GM20000 (cell line): ENCODE results near the gene NINJ2.

Source experiments
- DNase-seq: peaks from one replicate; pipeline ENCODE4 v3.0.0; 2012; ENCODE audit warnings: low spot score
- TF ChIP-seq, protein P1 (sequence below): IDR thresholded peaks from 2 replicates; pipeline ENCODE4 v1.5.1; 2012; ENCODE audit warnings: mild to moderate bottlenecking, control low read depth; ENCODE audit errors: extremely low read depth, missing control alignments

NINJ2 gene

DNA sequence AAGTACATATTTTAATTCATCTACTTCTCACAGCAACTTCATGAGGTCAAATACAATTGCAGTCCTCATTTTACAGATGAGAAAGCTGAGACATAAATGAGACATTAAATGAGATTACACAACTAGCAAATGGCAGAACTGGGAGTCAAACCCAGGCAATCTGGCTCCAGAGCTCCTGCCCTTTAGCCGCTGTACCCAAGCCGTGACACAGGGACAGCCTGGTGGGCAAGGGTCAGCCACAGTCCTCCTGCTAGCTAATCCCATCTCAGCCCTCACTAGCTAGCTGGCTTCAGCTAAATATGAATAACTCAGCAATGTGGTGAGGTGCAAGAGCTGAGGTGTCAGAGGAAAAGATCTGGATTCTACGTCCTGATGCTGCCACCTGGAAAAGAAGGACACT is 54.8 kb downstream of the NINJ2 start:
- DNase-seq = no peak
- TF ChIP-seq, protein P1, sequence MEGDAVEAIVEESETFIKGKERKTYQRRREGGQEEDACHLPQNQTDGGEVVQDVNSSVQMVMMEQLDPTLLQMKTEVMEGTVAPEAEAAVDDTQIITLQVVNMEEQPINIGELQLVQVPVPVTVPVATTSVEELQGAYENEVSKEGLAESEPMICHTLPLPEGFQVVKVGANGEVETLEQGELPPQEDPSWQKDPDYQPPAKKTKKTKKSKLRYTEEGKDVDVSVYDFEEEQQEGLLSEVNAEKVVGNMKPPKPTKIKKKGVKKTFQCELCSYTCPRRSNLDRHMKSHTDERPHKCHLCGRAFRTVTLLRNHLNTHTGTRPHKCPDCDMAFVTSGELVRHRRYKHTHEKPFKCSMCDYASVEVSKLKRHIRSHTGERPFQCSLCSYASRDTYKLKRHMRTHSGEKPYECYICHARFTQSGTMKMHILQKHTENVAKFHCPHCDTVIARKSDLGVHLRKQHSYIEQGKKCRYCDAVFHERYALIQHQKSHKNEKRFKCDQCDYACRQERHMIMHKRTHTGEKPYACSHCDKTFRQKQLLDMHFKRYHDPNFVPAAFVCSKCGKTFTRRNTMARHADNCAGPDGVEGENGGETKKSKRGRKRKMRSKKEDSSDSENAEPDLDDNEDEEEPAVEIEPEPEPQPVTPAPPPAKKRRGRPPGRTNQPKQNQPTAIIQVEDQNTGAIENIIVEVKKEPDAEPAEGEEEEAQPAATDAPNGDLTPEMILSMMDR = no peak

DNA sequence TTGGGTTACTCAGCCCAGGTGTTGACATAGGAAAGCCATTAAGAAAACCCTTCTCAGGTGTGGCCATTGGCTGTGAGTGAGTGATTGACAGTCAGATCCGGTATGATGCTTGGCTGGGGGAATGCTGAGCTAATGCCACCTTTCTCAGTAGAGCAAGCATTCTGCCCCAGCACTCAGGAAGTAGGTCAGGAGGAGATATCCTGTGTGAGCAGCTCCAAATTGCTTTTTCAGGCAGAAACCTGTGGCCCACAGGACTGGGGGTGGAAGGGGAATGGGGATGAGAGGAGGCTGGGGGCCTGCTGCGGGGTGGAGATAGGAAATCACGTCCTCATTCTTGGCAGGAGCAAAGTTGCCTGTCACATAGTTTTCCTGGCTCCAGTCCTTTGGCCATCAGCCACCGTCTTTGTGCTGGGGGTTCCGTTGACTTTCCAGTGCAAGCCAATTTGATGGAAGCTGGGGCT is 55.7 kb downstream of the NINJ2 start:
- DNase-seq = no peak
- TF ChIP-seq, protein P1 = no peak

DNA sequence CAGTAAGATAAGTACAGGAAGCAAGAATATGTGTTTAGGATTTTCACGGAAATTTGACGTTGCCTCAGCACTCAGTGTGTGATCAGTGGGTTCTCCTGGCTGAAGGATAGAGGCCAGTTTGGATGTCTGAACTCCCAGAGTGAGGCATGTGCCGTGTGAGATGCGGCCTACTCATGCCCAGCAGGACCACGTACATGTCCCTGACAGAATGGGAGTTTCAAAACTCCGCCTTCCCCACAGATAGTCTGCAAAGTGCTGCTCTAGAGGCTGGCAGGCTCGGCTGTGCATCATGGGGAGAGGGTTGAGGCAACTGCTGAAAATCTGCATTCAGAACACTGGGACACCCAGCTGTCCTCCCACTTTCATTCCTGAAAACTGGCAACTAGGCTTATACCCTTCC is 58.3 kb downstream of the NINJ2 start:
- DNase-seq = no peak
- TF ChIP-seq, protein P1 = no peak

DNA sequence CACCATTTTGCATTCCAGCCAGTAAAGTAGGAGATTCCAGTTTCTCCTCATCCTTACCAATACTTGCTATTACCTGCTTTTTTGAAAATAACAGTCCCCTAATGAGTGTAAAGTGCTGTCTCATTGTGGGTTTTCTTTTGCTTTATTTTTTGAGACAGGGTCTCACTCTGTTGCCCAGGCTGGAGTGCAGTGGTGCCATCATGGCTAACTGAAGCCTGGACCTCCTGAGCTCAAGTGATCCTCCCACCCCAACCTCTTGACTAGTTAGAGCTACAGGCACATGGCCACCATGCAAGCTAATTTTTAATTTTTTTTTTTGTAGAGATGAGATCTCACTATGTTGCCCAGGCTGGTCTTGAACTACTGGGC is 60.6 kb downstream of the NINJ2 start:
- TF ChIP-seq, protein P1 = no peak
- DNase-seq = no peak

DNA sequence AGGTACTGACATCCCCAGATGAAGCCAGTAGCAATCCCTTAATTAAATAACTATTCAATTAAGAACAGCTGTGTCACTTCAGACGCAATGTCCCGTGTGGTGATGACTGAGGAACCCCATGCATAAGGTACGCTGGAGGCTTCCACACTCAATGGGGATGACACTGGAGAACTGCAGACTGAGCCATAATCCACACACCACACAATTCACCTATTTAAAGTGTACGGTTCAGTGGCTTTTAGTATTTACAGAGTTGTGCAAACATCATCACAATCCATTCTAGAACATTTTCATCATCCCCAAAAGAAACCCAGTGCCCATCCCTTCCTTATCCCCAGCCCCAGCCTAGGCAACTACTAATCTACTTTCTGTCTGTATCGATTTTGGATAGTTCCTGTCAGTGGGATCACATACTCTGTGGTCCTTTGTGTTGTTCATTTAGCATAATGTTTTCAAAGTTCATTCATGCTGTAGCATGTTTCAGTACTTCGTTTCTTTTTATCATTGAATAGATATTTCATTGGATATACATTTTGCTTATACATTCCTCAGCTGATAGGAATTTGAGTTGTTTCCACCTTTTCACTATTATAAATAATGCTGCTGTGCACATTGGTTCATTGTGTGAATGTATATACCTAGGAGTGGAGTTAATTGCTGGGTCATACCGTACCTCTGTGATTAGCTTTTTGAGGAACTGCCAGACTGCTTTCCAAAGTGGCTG is 61.1 kb downstream of the NINJ2 start:
- TF ChIP-seq, protein P1 = no peak
- no peak for DNase-seq

DNA sequence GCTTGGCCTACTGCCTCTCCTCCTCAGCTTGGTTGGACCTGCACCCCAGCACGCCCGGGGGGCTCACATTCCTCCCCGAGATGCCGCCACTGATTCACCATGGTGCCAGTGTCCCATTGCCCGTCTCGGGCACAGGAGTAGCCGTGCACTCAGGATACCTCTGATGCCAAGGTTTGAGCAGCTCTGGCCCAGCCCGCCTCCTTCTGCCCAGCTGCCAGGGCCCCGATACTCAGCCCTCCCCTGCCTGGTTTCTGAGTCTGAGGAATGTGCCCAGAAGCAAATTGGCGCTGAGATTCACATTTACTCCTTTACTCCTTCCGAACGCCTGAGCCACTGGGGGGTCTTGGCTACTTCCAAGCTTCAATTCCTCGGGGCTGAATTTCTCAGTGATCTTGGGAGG is 63.5 kb downstream of the NINJ2 start:
- no peak for DNase-seq
- TF ChIP-seq, protein P1 = no peak

DNA sequence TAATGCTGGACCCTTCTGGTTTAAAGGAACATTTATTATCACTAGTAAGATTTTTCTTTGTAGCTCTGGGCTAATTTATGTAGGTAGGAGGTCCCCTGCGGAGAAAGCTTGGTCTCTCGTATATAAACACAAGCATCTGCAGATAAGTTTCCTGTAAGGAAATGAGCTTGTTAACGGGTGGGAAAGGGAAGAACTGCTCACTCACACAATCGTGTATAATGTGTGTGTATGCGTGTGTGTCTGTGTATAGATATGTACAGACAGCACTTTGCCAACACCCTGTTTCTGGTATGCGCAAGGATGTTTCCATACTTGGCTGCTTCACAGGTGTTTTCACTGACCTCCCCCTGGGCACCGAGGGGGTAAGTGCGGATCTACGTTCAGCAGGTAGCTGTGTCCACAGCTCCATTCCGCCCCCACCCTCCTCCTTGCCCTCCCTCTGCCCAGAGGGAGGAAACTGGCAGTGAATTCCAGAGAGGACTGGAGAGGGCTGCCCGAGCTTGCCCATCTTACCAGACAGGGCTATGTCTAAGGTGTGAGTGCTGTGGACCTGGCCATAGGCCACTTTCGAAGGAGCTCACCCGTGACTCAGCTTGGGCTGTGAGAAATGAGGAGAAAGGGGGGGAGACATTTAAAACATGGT is 65.2 kb downstream of the NINJ2 start:
- TF ChIP-seq, protein P1 = no peak
- DNase-seq = no peak
